NCI-H748 treated with DMSO at 0.1 percent for 48 hours (cell line): ENCODE measurements around the gene GRB2.
"Not testable (repeated sequence)": the region's sequence is repeated elsewhere in the genome, so short reads cannot be mapped to it uniquely, and the experiment has no call there.

Source experiments
- DNase-seq: peaks from one replicate; lab custom pipeline; 2025; lab: John Stamatoyannopoulos, UW

GRB2 gene

DNA sequence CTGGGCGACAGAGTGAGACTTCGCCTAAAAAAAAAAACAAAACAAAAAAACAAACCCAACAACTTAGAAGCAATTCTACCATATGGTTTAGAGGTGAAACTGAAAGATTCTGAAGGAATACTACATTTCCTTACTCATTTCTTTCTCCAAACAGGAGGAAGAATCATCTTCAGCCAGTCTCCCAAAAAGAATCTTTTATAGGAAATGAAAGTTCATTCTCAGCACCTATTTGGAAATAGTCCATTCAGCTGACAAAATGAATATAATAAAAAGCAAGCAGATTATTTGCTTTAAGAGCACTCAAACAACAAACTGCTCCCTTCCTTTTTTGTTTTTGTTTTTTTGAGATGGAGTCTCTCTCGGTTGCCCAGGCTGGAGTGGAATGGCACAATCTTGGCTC is 17.7 kb downstream of the GRB2 start:
- DNase-seq: no peak

DNA sequence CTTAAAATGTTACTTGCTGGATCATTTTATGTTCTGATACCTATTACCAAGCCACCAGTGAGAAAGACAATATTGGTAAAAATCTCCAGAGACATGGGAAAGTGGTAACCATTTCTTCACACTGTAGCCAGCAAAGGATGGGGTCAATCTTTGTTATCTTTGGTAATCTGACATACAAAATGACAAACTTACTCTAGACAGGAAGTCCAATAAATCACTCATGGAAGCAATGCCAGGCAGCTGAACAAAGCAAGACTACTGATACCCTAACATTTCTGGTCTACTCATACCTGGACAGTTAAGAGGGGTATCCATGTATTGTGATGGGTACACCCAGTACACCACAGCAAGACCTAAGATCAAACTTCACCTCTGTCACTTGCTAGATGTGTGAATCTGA is 19.0 kb downstream of the GRB2 start:
- DNase-seq: no peak

- no peak for DNase-seq
Observed at GRCh38 chr17:75384751-75385150, 20.7 kb downstream of the GRB2 start.

- DNase-seq: no peak
Observed at GRCh38 chr17:75383842-75384195, 21.7 kb downstream of the GRB2 start.

- no peak for DNase-seq
Observed at GRCh38 chr17:75380750-75381149, 24.7 kb downstream of the GRB2 start.

DNA sequence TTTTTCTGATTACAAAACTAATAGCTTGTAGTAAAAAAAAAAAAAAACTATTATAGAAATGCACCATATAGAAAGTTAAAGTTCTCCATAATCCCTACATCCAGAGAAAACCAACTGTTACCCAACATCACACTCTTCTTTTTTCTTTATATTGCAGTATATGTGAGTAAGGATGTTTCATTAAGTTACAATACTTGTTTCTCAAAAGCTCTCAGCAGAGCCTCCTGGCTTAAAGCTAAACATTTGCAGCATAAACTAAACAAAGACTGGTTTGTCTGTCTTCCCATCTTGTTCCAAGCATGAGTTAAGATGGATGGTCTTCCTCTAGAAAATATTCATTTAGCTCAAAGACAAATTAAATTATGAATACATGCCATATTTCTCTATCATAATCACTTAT is 25.2 kb downstream of the GRB2 start:
- DNase-seq: no peak

- DNase-seq: not testable (repeated sequence)
Observed at GRCh38 chr17:75379426-75379825, 26.1 kb downstream of the GRB2 start.

DNA sequence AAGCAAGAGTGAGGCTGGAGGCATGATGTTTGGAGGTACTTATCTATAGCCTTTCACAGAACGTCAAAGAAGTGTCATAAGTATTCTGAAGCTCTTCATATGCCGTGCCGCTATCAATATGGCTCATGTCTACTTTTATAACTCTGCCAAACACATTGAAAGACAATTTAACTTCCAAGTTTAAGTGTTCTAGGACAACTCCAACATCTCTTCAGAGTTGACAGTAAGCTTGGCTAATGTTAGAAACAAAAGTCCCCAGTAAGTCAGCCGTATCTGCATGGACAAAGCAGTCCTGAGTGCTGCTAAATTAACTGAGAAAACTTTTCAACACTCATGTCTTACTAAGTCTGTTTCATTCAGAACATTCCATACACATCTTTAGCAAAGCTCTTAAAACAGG is 32.2 kb downstream of the GRB2 start:
- DNase-seq: no peak

GRCh38 chr17:75371981-75372380 is 33.5 kb downstream of the GRB2 start:
- no peak for DNase-seq

DNA sequence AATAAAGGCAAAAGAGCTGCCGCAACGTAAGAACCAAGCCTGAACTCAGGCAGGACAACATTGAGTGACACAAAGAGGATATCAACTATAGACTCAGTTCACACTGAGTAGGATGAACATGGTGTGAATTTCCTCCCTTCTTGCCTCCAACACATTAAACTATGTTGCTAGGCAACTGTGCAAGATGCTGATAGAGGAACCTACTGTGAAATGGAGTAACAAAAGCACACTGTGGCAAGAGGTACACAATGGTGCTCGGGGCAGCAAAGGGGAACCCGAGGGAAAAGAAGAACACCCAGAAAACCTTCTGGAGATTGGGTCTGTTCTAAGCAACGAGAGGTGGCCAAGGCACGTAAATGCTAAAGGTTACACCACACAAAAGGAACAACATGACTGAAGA is 34.1 kb downstream of the GRB2 start:
- DNase-seq: no peak

DNA sequence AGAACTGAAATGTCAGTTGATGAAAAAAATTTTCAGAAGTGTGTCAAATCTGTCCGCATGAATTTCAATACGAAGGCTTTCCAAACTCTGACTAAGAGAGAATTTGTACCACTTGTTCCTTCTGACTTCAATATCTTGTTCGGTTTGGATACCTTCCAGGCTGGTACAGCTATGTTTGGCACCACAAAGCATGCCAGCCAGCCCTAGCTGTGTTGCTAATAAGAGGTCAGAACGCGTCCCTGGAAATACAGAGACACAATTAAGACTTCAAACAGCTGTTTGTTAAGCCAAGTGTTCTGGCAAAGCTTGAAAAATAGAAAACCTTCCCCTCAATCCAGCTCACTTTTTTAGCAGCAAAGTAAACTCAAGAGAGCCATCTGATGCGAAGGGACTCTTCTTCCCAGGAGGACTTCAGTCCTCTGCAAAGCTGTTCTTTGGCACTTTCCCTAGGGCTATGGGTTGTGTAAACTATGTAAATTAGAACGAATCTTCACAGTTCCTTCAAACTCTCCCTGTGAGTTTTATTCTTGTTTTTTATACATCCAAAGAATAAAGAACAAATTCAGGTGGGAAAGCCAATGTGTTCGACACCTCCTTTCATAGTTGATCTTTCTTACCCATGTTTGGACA is 35.1 kb downstream of the GRB2 start:
- DNase-seq: no peak

GRCh38 chr17:75367838-75368789 is 37.4 kb downstream of the GRB2 start:
- DNase-seq: not testable (repeated sequence)

- DNase-seq: no peak
Observed at GRCh38 chr17:75367312-75367711, 38.2 kb downstream of the GRB2 start.

- DNase-seq: no peak
Observed at GRCh38 chr17:75366432-75366831, 39.0 kb downstream of the GRB2 start.

GRCh38 chr17:75365931-75366275 is 39.6 kb downstream of the GRB2 start:
- no peak for DNase-seq

DNA sequence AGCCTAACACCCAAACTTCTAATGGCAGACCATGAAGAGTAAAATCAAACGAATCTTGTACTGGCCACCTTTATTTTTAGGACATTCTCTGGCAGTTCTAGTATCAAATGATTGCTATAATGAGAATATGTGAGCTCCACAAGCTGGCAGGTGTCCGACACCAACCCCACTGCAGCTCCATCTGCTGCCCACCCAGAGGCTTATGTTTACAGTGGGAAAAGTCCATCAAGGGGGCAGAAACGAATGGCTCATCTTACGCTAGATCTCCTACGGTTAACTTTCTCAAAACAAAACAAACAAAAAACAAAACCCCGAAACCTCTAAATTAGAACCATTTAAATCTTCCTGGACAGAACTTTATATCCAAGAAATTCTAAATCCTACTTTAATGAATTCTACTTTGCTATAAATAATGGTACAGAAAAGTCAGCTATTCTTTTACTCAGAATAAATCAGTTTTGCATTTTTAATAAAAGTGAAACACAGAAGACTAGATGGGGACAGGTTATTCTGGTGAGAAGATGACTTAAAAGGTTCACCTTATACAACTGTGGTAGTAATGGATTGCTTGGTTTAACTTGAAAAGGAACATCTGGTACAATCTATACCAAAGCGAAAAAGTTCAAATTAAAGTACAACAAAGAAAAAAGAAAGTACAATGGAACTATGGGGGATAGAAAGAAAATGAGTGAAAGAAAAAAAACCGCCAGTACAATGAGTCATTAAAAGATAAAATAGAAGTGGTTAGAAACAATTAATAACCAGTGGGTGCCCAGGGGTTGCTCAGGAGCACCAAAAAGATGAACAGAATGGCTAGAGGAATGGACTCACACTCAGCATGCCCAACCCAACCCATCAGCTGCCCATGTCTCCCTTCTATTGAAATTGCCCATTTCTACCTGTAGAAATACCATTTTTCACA is 40.2 kb downstream of the GRB2 start:
- DNase-seq: no peak

GRCh38 chr17:75364078-75364477 is 41.4 kb downstream of the GRB2 start:
- no peak for DNase-seq

DNA sequence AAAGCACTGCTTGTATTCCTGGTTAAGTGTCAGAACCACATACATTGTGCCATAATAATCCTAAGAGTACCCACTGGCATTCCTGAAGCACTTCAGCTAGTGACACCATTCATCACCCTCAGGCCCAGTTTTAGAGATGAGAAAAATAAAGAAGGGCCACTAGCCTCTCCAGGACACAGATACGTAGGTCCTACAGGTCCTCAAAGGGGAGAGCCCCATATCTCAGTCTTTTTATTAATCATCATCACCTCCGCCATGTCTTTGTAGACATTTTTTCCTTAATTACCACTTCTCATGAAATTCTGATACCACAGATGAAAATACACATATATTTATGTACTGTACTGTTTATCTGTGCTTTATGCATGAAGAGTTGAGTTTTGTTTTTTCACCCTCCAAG is 43.5 kb downstream of the GRB2 start:
- no peak for DNase-seq

DNA sequence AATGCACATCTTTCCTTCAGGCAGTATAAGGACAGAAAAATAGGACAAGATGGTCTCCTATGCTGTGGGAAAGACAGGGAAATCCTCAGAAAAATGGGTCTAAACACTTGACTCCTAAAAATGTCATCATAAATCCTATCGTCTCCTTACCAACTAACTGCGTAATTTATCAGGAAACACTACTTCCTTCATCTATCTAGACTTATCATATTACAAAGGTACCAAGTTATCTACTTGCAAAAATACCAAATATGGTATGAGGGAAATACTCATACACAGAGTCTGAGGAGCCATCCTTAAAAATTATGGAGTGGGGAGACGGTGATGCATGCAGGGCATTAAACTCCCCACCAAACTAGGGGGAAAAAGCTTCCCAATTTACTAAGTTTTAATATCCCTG is 44.1 kb downstream of the GRB2 start:
- no peak for DNase-seq

GRCh38 chr17:75356260-75356937 is 49.1 kb downstream of the GRB2 start:
- DNase-seq: no peak

DNA sequence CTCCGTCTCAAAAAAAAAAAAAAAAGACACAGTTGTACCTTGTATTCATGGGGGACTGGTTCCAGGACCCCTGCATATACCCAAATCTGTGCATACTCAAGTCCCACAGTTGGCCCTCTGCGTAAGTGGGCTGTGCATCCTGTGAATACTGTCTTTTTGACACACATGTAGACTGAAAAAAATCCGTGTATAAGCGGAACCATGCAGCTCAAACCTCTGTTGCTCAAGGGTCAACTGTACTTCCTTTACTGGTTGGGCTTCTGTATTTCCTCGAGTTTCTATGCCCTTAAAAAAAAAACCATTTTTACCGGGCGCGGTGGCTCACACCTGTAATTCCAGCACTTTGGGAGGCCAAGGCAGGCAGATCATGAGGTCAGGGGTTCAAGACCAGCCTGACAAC is 52.3 kb downstream of the GRB2 start:
- DNase-seq: no peak

GRCh38 chr17:75352079-75352569 is 53.4 kb downstream of the GRB2 start:
- DNase-seq: no peak
